Epithelial cell of proximal tubule (primary cell): ENCODE data around the gene CYP27C1. TPM values are rescaled to one million over a fixed set of nuclear protein-coding genes. Genes with fewer than 3 reads are reported as not detected.

Experiments
- DNase-seq: peaks from one replicate; pipeline ENCODE4 v3.0.0-alpha.2; 2011; ENCODE audit warnings: low read depth
- H3K4me3 ChIP-seq: 2 replicates; pipeline ENCODE4 v1.5.1; 2011; ENCODE audit warnings: low read depth, mild to moderate bottlenecking, low read length
- total RNA-seq: library from RNA; depleted of rRNA; stranded (reverse); fragments of >200 nt; gene quantifications from 2 replicates; pipeline ENCODE4 v1.2.3, GENCODE V29; 2015
- TF ChIP-seq, protein P1 (sequence below): conservative IDR thresholded peaks from 2 replicates; pipeline ENCODE4 v1.5.1; 2012; ENCODE audit warnings: low read depth, mild to moderate bottlenecking, low read length

The CYP27C1 gene
- total RNA-seq, 1 donor from 2014 or later, result 0.52 TPM

DNA sequence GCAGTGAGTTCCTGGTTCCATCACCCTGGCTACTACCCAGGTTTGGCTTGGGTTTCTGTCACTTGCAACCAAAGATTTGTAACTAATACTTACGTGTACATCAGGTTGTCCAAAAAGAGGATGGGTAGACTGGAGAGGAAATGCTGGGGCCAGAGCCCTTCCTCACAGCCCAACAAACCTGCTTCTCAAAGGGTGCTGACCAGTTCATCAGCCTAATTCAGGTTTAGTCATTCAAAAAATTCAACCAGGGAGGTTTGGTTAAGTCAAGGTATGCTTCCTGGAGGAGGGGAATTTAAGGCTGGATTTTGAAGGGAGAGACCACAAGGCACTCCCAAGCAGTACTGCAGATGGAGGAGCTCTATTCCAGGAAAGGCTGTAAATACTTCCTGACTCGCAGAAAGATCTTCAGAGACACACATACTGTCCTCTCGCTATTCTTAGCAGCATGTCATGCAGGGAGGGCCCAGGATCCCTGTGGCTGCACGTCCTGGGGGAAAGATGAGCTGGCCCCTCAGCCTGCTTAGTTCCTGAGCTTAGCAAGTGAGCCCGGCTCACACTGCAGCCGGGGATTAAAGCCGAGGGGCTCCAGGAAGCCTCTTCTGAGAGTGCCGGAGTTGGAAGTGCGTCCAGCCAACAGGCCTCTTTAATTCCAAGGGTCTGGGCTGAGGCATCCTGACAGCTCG, 73.1 kb downstream of the CYP27C1 start:
- no peak for DNase-seq
- TF ChIP-seq, protein P1, sequence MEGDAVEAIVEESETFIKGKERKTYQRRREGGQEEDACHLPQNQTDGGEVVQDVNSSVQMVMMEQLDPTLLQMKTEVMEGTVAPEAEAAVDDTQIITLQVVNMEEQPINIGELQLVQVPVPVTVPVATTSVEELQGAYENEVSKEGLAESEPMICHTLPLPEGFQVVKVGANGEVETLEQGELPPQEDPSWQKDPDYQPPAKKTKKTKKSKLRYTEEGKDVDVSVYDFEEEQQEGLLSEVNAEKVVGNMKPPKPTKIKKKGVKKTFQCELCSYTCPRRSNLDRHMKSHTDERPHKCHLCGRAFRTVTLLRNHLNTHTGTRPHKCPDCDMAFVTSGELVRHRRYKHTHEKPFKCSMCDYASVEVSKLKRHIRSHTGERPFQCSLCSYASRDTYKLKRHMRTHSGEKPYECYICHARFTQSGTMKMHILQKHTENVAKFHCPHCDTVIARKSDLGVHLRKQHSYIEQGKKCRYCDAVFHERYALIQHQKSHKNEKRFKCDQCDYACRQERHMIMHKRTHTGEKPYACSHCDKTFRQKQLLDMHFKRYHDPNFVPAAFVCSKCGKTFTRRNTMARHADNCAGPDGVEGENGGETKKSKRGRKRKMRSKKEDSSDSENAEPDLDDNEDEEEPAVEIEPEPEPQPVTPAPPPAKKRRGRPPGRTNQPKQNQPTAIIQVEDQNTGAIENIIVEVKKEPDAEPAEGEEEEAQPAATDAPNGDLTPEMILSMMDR, result no peak
- H3K4me3 ChIP-seq, result no peak overlapping the region

DNA sequence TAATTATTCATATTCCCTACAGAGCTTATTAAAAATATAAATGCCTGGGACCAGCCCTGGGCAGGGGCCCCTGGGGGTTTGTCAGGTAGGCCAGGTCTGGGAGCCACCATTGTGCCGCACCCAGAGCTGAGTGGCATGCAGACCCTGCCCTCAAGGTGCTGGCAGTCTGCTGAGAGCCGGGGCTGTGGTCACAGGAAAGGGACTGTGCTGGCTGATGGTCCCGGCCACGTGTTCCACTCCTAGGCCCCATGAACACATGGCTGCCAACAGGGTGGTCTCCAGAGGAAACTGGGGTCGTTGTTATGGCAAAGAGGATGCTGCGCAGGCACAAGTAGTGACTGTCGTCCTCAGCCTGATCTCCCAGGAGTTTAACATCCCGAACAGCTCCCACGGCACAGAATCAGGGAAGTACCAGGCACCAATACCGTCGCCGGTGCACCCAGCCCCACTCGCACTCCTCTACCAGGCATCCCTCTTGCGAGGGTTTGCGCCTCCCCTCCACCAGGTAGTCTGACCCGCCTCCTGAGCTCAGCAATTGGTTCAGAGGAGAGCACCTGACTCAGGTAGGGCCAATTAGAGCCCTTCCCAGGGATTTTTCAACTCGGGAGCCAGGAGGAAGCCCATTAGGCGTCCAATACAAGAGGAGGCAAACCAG, 73.9 kb downstream of the CYP27C1 start:
- DNase-seq, result no peak
- no peak overlapping the region for H3K4me3 ChIP-seq
- TF ChIP-seq, protein P1, result no peak

DNA sequence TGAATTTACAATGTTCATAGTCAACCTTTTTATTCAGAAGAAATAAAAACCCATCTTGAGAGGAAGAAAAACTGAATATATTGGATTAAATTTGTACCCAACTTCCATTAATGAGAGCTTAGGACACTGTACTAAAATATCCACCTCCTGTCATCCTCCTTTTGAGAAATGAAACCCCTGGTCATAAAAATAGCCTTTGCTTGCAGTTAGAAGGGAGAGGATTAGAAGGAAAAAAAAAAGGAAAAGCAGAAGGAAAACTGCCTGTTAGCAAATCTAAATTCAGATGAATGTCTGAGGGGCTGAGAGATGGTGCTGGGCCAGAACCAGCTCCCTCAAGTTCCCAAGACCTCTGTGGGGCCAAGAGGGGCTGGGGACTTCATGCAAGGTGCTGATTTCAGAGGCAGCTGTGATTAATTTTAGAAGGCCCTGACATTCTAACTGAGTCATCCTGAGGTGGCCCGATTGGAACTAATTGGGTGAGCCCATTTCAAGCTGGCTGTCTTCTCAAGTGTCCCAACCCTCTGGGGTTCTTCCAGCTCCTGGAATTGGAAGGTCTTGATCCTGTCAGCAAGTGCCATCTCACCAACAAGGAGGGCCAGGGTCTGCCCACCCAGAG, 74.7 kb downstream of the CYP27C1 start:
- H3K4me3 ChIP-seq, result no peak overlapping the region
- TF ChIP-seq, protein P1, result no peak
- DNase-seq, result no peak

DNA sequence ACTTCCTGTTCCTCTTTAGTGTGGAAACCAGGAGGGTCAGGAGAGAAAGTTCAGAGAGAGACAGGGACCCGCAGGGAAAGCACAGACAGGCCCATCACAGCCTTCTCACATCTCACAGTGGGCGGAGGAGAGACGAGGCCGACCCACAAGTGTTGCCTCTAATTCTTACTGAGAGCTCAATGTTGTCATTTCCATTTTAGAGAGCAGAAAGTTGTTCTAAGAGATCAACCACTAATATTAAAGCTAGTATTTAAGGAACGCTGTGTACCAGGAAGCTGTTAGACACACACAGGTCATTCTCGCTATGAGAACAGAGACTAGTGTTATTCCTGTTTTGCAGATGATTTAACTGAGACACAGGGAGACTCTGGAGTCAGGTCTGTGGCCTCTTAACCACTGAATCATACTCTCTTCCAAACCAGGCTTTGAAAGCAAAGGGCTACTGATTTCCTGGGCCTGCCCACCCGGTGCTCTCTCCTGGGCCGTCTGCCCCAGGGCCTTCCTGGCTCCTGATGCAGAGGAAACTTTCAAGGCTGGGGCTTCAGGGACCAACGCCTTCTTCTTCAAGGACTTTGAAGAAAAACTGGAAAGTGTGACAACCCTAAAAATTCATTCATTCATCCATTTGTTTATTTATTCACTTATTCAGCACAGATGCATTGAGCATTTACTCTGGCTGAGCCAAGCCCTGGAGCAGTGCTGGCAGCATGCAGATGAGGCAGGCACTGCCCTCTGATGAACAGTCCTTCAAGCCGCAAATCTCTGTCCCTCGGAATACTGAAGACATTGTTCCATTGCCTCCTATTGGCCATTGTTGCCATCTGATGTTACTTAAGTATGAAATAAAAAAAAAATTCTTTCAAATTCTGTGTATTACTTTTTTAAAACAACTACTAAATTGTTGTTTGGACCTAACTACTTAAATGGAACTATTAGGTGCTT, 76.0 kb downstream of the CYP27C1 start:
- TF ChIP-seq, protein P1, result peak; percentile 19
- peak; percentile 44 for DNase-seq
- peak overlapping the region; percentile 10 for H3K4me3 ChIP-seq

DNA sequence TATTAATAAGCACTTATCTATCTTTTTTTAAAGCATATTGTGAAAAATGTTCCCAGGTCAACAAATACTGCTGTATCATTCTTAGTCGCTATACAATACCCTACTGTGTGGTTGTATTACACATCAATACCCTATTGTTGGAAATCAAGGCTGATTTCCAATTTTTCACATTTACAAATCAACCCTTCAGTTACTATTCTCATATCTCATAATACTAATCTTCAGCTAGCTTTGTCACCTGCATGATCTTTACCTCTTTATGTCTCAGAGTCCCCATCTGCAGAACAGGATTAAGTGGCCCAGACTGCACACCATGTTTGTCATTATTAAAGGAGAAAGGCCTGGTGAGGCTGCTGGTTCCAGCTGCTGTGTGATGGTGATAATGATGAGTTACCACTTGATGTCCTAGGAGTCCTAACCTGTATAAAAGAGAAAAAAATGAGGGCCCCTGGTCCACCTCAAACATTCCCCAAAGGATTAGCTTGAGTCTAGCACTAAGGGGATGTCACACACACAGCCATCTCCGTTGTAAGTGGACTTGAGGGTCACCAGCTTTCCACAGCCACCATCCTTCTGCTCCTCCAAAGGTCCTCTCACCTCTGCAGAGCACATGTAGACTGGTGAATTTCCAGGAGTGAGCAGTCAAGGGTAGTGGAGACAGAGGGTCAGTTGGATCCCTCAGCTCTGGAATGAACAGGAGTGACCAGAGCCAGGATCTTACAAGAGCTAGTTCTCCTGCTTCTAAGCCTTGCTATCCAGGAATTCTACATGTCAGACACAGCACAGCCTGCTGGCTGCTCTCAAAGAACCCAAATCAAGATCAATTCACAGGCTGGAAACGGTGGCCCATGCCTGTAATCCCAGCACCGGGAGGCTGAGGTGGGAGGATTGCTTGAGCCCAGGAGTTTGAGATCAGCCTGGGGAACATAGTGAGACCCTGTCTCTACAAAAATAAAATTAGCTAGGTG, 77.2 kb downstream of the CYP27C1 start:
- DNase-seq, result no peak
- TF ChIP-seq, protein P1, result peak; percentile 18
- no peak overlapping the region for H3K4me3 ChIP-seq

DNA sequence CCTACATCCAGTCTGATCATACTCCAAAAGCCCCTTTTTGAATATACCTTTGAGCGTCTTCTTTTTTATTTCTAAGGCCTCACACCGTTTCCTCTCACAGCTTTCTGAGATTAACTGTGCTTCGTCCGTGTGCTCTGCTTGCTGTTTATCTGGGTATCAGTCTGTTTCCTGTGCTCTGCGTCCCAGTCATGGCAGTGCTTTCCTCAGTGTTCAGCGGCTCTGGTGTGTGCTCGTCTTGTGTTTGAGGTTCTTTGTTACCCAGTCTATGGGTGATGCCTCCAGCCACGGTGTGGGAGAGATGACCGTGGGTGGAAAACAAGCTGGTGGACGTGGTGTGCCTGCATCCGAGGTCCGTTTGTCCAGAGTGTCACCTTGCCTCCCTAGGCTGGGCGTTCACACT, 79.6 kb downstream of the CYP27C1 start:
- TF ChIP-seq, protein P1, result no peak
- no peak overlapping the region for H3K4me3 ChIP-seq
- DNase-seq, result no peak
